Esophagus muscularis mucosa (tissue), 4 donors: ENCODE data around the gene ARHGEF10L. TPM values are rescaled to one million over a fixed set of nuclear protein-coding genes. Genes with fewer than 3 reads are reported as not detected.

Source experiments
- DNase-seq: peaks from one replicate; pipeline ENCODE4 v3.0.0-alpha.2; 2017; ENCODE audit errors: extremely low spot score
- H3K27ac ChIP-seq, 4 donors: fragments of 200-600 bp; sonication (generic); replicated peaks in 1 of 4; 1 replicate in 3 of 4; 2 replicates in 1 of 4; pipeline ENCODE4 v1.5.1; 2016 to 2019; ENCODE audit warnings: mild to moderate bottlenecking in 1 of 4
- H3K27me3 ChIP-seq, 4 donors: fragments of 200-600 bp; sonication (generic); one replicate each; pipeline versions ENCODE4 v1.5.1 to v1.6.0; 2016 to 2019
- H3K36me3 ChIP-seq, 4 donors: fragments of 200-600 bp; sonication (generic); one replicate each; pipeline ENCODE4 v1.5.1; 2016 to 2019
- H3K4me1 ChIP-seq, 4 donors: fragments of 200-600 bp; sonication (generic); one replicate each; pipeline ENCODE4 v1.5.1; 2016 to 2019
- H3K4me3 ChIP-seq, 4 donors: fragments of 200-600 bp; sonication (generic); 1 replicate in 2 of 4; 2 replicates in 2 of 4; pipeline ENCODE4 v1.5.1; 2016 to 2019; ENCODE audit warnings: mild to moderate bottlenecking in 4 of 4, moderate library complexity in 1 of 4
- H3K9me3 ChIP-seq, 4 donors: fragments of 200-600 bp; sonication (generic); 1 replicate in 3 of 4; 2 replicates in 1 of 4; pipeline ENCODE4 v1.5.1; 2016 to 2019
- EP300 ChIP-seq: sonication (generic); formaldehyde crosslinking; IDR thresholded peaks from one replicate; pipeline ENCODE4 v1.6.1; 2017; ENCODE audit warnings: antibody characterized with exemption
- POLR2A ChIP-seq: fragments of 450-650 bp; IDR thresholded peaks from one replicate; pipeline ENCODE4 v1.6.1; 2017; ENCODE audit warnings: antibody characterized with exemption, moderate library complexity, mild to moderate bottlenecking, low read depth
- POLR2AphosphoS5 ChIP-seq, 2 donors: sonication (generic); formaldehyde crosslinking; IDR thresholded peaks; one replicate each; pipeline ENCODE4 v1.6.1; 2017; ENCODE audit warnings: antibody characterized with exemption in 2 of 2
- WGBS: methylation state at CpG from one replicate; pipeline ENCODE4 v1.1.5; 2018; 5-methylcytosine and 5-hydroxymethylcytosine counted together
- intact Hi-C: fragments of 100-400 bp; cut with DNase I; formaldehyde crosslinking; loops from one replicate; pipeline ENCODE4 v1.15.1; 2023
- total RNA-seq, 4 donors: library from RNA; depleted of rRNA; stranded (reverse); fragments of >200 nt; gene quantifications; one replicate each; pipeline versions ENCODE4 v1.1.0 to v1.2.1, GENCODE V29; 2016
- TF ChIP-seq, protein P1 (sequence below), 3 experiments: fragments of 200-600 bp in 2 of 3; fragments of 450-650 bp in 1 of 3; sonication (generic) in 2 of 3; IDR thresholded peaks; one replicate each; pipeline ENCODE4 v1.5.1; 2017 to 2019; ENCODE audit warnings: antibody characterized with exemption in 3 of 3, mild to moderate bottlenecking in 2 of 3, moderate library complexity in 1 of 3

The ARHGEF10L gene
- total RNA-seq, 4 donors from 2014 or later = 46.6 to 93.0 (median 66.9) TPM

- Histone ChIP-seq H3K27me3 (no peaks in the 10 kb centered on the region), H3K36me3 (peaks cover 7 to 57% (median 39%) of the 10 kb centered on the region in 4 donors), H3K4me1 (peaks cover 15 to 58% (median 35%) of the 10 kb centered on the region in 4 donors), H3K27ac (peak overlapping the region in 1 of 4 donors; percentile 16), H3K4me3 (no peak overlapping the region), H3K9me3 (no peaks in the 10 kb centered on the region)
- intact Hi-C loops = no loop called here
- WGBS = 41% methylated on average over 10 of the region's 10 CpGs
- DNase-seq = no peak
- TF ChIP-seq, protein P1, sequence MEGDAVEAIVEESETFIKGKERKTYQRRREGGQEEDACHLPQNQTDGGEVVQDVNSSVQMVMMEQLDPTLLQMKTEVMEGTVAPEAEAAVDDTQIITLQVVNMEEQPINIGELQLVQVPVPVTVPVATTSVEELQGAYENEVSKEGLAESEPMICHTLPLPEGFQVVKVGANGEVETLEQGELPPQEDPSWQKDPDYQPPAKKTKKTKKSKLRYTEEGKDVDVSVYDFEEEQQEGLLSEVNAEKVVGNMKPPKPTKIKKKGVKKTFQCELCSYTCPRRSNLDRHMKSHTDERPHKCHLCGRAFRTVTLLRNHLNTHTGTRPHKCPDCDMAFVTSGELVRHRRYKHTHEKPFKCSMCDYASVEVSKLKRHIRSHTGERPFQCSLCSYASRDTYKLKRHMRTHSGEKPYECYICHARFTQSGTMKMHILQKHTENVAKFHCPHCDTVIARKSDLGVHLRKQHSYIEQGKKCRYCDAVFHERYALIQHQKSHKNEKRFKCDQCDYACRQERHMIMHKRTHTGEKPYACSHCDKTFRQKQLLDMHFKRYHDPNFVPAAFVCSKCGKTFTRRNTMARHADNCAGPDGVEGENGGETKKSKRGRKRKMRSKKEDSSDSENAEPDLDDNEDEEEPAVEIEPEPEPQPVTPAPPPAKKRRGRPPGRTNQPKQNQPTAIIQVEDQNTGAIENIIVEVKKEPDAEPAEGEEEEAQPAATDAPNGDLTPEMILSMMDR (IDR thresholded peaks at IDR 0.05) = peak in 1 of 3 experiments; percentile 16
- TF ChIP-seq POLR2A (no peak), POLR2AphosphoS5 (IDR thresholded peaks at IDR 0.05) (no peak), EP300 (no peak)
Observed at GRCh38 chr1:17671741-17672140, 132.2 kb downstream of the ARHGEF10L start.

DNA sequence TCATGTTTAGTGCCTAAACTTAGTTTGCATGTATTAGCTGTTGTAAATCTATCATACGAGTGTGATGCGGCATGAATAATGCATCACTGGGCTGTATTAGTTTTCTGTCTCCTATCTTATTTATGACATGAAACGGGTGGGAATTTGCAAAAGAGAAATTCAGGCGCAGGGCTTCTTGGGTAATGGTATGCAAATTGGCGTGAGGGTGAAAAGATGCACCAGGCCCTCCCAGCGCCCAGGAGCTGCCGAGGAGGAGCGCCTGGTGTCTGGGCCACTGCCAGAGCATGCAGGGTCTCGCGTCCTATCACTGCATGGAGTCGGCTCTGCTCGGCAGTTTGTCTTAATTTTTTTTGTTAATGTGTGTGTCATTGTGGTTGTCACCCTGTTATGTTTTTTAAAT lies 132.7 kb downstream of the ARHGEF10L start:
- Histone ChIP-seq H3K27ac (no peak overlapping the region), H3K27me3 (no peaks in the 10 kb centered on the region), H3K36me3 (peaks cover 4 to 57% (median 38%) of the 10 kb centered on the region in 4 donors), H3K4me1 (peaks cover 15 to 58% (median 35%) of the 10 kb centered on the region in 4 donors), H3K9me3 (no peaks in the 10 kb centered on the region), H3K4me3 (no peak overlapping the region)
- TF ChIP-seq EP300 = no peak
- TF ChIP-seq, protein P1 (IDR thresholded peaks at IDR 0.05) = no peak
- no peak for TF ChIP-seq POLR2A
- no peak for TF ChIP-seq POLR2AphosphoS5 (IDR thresholded peaks at IDR 0.05)
- DNase-seq = no peak
- whole genome bisulfite sequencing = 71% methylated on average over 12 of the region's 12 CpGs
- intact Hi-C loops = no loop called here

DNA sequence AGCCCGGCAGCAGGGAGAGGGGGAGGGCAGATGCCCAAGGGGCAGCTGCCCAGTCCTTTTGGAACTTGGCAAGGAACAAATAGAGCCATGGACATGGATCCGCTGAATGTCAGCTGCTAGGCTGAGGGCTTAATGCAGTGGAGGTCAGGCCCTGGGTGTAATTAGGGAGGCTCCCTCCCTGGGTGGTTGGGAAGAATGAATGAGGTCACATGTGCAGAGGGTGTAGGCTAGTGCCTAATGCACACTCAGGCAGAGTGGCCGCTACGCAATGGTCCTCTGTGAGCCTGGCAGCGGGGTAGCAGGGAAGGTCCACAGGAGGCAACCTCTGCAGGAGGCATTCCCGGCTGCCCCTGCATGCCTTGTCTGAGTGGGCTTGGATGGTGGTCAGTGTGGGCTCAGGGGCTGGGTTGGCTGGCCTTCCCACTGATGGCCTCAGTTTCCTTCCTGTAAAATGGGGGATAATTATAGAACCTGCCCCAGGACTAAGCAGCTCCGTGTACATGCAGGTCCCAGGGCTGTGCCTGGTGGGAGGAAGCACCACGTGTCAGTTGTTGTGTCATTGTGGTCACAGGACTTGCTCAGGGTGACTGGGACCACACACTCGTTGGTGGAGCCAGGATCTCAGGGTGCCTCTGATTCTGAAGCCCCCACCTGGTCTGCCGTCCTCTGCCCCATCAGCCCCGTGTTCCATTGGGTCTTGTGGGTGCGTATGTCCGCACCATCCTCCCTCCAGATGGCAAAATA lies 134.0 kb downstream of the ARHGEF10L start:
- Histone ChIP-seq H3K4me3 (no peak overlapping the region), H3K27me3 (no peaks in the 10 kb centered on the region), H3K4me1 (peaks cover 15 to 58% (median 35%) of the 10 kb centered on the region in 4 donors), H3K27ac (peak overlapping the region in 1 of 4 donors; percentile 3), H3K9me3 (no peaks in the 10 kb centered on the region), H3K36me3 (peaks cover 4 to 53% (median 32%) of the 10 kb centered on the region in 4 donors)
- DNase-seq = no peak
- intact Hi-C loops = no loop called here
- no peak for TF ChIP-seq EP300
- WGBS = 64% methylated on average over 5 of the region's 13 CpGs

DNA sequence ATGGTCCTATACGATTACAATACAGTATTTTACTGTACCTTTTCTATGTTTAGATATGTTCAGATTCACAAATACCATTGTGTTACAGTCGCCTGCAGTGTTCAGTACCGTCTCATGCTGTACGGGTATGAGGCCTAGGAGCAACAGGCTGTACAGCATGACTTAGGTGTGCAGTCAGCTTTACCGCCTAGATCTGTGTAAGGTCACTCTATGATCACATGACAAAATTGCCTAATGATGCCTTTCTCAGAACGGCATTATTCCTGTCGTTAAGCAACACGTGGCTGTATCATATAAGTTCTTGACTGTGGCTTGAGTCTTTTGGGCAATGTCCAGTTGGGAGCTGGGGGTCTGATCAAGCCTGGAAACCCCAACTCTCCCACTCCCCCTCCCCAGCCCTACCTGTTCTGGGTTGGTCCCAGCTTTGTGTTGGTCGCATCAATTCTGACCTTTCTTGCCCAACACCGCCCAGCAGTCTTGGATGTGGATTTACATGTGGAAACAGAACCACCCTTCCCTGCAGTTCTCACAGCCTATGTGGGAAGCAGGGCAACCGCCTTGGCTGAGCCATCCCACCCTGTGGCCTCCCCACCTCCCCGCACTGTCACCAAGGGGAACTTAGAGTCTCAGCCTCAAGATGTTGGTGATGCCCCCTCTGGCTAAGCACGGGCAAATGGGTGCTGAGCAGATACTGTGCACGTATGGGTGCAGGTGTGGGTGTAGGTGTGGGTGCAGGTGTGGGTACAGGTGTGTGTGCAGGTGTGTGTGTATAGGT lies 135.4 kb downstream of the ARHGEF10L start:
- 70% methylated on average over 9 of the region's 14 CpGs for WGBS
- intact Hi-C loops = no loop called here
- peaks cover 10 to 48% (median 32%) of the 10 kb centered on the region in 4 donors for H3K4me1 ChIP-seq

More for the DNA sequence above, 135.4 kb downstream of the ARHGEF10L start:
- TF ChIP-seq POLR2AphosphoS5 (IDR thresholded peaks at IDR 0.05) = no peak
- TF ChIP-seq EP300 = no peak
- TF ChIP-seq, protein P1 (IDR thresholded peaks at IDR 0.05) = no peak
- no peak for TF ChIP-seq POLR2A
- no peaks in the 10 kb centered on the region for H3K27me3 ChIP-seq
- no peak for DNase-seq
- H3K9me3 ChIP-seq = no peaks in the 10 kb centered on the region
- H3K36me3 ChIP-seq = peaks cover 4 to 52% (median 29%) of the 10 kb centered on the region in 4 donors
- H3K27ac ChIP-seq = no peak overlapping the region
- H3K4me3 ChIP-seq = no peak overlapping the region
